GM12878 (cell line): ENCODE results near the gene RAC3.

Source experiments
- BCL11A ChIP-seq: IDR thresholded peaks from 2 replicates; pipeline ENCODE4 v1.6.1; 2011; ENCODE audit warnings: low read depth, low read length
- BCLAF1 ChIP-seq: fragments of 450-650 bp; IDR thresholded peaks from 2 replicates; pipeline ENCODE4 v1.6.1; 2017; ENCODE audit warnings: antibody characterized with exemption, mild to moderate bottlenecking, moderate library complexity
- CREB1 ChIP-seq: IDR thresholded peaks from 2 replicates; pipeline ENCODE4 v1.6.1; 2012; ENCODE audit warnings: low read depth, mild to moderate bottlenecking, inconsistent platforms
- CTCF ChIP-seq, 3 experiments: IDR thresholded peaks in 2 of 3; conservative IDR thresholded peaks in 1 of 3; 2 replicates each; pipeline ENCODE4 v1.5.1; 2011; ENCODE audit warnings: low read depth in 3 of 3, low read length in 3 of 3, mild to moderate bottlenecking in 3 of 3, control low read depth in 2 of 3, moderate library complexity in 2 of 3, inconsistent platforms in 1 of 3, mixed read lengths in 1 of 3; ENCODE audit not compliant: control insufficient read depth in 2 of 3, insufficient read depth in 1 of 3; ENCODE audit errors: extremely low read depth in 1 of 3
- EP300 ChIP-seq, 2 experiments: fragments of 150-350 bp in 1 of 2; IDR thresholded peaks; 2 replicates each; pipeline ENCODE4 v1.6.1; 2011 to 2012; ENCODE audit warnings: low read depth in 2 of 2, low read length in 2 of 2, borderline replicate concordance in 1 of 2, improper control_type of control experiment in 1 of 2, inconsistent platforms in 1 of 2; ENCODE audit not compliant: control insufficient read depth in 1 of 2
- POLR2AphosphoS5 ChIP-seq: IDR thresholded peaks from 2 replicates; pipeline ENCODE4 v1.6.1; 2011; ENCODE audit warnings: mild to moderate bottlenecking, low read length, inconsistent platforms
- SIX5 ChIP-seq: IDR thresholded peaks from 2 replicates; pipeline ENCODE4 v1.6.1; 2011; ENCODE audit warnings: mild to moderate bottlenecking, low read depth, low read length, moderate library complexity; ENCODE audit not compliant: severe bottlenecking
- SREBF1 ChIP-seq: IDR thresholded peaks from 2 replicates; pipeline ENCODE4 v1.6.1; 2012; ENCODE audit warnings: mild to moderate bottlenecking, low read length
- USF1 ChIP-seq: IDR thresholded peaks from 2 replicates; pipeline ENCODE4 v1.6.1; 2011; ENCODE audit warnings: borderline replicate concordance, low read depth, mild to moderate bottlenecking, moderate library complexity, mixed read lengths, low read length; ENCODE audit not compliant: insufficient read depth; ENCODE audit errors: extremely low read length
- ZNF592 ChIP-seq: fragments of 450-650 bp; IDR thresholded peaks from 2 replicates; pipeline ENCODE4 v1.6.1; 2017; ENCODE audit warnings: mild to moderate bottlenecking, moderate library complexity

GRCh38 chr17:82078433-82078832 lies 47.0 kb downstream of the RAC3 start:
- TF ChIP-seq EP300 (IDR thresholded peaks at IDR 0.05; ENCODE audit: borderline replicate concordance in 1 of 2, control insufficient read depth in 1 of 2, low read depth in 2 of 2, low read length in 2 of 2) = no peak
- TF ChIP-seq SREBF1 = no peak
- no peak for TF ChIP-seq CTCF (IDR thresholded peaks at IDR 0.05 in 2 of 3, conservative IDR thresholded peaks at IDR 0.05 in 1 of 3; ENCODE audit: control insufficient read depth in 2 of 3, extremely low read depth in 1 of 3, insufficient read depth in 1 of 3, low read depth in 3 of 3, low read length in 3 of 3)
- TF ChIP-seq BCLAF1 = no peak
- no peak for TF ChIP-seq ZNF592
- TF ChIP-seq POLR2AphosphoS5 = no peak
- TF ChIP-seq USF1 = no peak
- TF ChIP-seq CREB1 = no peak
- TF ChIP-seq SIX5 = no peak
- TF ChIP-seq BCL11A = no peak
